ENCODE measurements around the gene AVPR2.

The AVPR2 gene

GRCh38 chrX:153920546-153920945, 16.1 kb downstream of the AVPR2 start:
- DNase-seq, result no peak

DNA sequence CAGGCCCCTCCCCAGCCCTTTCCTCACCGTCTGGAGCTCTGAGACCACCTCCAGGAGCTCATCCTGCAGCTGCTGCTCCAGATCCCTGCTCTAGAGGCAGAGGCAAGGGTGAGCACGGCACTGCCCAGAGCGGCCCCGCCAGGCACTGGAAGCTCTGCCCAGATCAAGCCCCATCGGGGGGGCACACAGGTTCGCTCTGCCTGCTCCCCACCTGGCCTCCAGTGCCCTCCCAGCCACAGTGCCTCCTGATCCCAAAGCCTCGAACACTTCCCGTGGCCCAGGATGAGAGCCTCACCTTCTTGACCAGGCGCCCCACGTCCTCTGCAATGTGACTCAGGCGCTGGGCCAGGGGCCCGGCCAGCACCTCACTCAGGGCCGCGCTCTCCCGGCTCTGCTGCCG, 16.6 kb downstream of the AVPR2 start:
- DNase-seq, result no peak

DNA sequence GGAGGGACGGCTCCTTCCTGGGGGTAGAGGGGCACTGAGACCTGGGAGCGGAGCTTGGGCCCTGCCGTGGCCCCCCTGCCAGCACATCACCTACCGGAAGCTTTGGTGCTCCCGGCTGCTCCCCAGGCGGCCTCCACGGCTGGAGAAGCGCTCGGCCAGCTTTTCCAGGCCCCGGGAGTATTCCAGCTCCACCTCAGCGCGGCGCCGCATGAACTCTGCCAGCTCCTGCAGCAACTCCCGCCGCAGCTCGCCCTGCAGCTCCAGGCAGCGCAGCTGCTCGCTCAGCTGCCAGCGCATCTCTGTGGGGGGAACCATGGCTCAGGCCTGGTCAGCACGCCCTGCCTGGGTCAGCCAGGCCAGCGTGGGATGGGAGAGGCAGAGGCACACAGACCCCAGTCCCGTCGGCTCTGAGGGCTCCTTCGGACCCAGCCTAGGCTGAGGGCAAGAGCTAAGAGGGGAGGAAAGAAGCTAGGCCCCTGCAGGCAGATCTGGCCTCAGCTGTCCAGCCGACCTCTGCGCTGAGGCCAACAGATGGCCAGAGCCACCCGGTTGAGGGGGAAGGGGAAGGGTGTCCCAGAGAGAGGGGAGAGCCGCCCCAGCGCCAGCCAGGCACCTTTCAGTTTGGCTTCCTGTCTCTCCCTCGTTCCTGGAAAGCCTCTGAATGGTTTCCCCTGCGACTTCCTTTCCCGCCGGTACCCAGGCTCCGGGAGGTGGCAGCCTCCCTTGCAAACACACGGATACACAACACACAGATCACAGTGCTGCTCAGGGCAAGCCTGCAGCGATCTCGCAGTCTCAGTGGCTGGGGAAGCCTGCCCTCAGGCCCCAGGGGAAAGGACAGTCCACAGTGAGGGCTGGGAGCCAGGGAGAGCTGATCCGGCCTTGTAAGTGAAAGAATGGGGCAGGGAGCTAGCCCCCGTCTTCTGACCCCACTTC, 17.3 kb downstream of the AVPR2 start:
- no peak for DNase-seq

DNA sequence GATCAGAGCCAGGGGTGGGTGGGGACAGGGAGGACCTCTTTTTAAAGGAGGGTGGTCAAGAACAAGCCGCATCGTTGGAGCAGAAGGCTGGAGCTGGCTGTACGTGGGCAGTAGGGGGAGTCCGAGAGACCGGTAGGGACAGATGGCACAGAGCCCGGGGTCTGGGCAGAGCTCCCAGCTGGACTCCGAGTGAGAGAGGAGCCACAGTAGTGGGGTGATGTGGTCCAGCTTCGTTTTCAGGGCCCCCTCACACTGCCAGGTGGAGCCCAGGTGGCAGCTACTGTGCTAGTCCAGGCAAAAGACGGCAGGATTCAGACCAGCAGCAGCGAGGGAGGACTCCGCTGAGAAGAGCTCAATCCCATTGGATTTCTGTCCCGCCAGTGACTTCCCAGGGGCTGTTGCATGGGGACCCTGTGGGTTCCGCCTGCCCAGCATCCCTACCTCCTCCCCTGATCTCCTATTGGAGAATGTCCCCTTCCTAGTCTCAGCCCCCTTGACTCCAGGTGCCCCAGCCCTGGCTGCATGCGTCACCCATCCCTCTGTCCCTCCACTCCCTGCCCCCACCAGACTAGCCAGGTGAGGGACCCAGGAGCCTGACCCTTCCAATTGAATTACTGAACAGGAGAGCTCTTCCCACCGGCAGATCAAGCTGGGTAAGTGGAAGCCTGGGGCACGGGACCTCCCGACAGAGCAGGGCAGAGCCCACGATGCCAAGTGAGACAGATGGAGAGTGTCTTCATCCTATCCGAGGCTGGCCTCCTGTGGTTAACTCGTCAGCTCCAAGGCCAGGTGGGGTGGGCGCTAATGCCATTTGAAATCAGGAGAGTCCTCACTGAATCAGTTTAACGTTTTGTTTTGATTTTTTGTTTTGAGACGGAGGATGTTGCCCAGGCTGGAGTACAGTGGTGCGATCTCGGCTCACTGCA, 18.7 kb downstream of the AVPR2 start:
- DNase-seq, result peak; percentile 44

DNA sequence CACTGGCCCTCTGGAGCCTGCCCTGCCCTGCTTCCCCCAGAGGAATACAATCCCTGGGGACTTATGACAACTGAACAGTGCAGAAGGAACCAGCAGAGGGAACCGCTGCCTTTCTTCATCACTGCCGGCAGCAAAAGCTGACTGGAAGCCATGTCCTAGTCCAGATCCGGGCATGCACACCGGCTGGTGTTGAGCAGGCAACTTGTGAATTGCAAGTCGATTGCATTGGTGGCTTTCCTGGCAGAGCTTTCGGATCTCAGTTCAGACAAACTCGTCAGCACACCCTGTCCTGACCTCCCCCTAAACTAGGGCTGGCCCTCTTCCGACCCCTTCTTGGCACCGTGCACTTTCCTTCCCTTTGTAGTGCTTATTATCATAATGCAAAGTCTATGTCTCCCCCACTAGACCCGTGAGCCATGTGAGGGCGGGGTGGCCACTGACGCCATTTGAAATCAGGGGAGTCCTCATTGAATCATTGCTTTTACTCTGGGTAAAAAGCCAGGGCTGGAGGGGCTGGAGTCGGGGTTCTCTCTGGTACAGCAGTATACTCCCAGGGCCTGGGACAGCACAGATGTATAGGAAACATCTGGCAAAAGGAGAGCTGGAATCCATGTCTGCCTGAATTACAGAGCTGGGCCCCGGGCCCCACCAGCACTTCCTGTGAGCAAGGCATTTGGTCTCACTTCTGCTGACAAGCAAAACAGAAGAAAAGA, 19.8 kb downstream of the AVPR2 start:
- peak; percentile 45 for DNase-seq

GRCh38 chrX:153925387-153925738, 20.9 kb downstream of the AVPR2 start:
- no peak for DNase-seq

DNA sequence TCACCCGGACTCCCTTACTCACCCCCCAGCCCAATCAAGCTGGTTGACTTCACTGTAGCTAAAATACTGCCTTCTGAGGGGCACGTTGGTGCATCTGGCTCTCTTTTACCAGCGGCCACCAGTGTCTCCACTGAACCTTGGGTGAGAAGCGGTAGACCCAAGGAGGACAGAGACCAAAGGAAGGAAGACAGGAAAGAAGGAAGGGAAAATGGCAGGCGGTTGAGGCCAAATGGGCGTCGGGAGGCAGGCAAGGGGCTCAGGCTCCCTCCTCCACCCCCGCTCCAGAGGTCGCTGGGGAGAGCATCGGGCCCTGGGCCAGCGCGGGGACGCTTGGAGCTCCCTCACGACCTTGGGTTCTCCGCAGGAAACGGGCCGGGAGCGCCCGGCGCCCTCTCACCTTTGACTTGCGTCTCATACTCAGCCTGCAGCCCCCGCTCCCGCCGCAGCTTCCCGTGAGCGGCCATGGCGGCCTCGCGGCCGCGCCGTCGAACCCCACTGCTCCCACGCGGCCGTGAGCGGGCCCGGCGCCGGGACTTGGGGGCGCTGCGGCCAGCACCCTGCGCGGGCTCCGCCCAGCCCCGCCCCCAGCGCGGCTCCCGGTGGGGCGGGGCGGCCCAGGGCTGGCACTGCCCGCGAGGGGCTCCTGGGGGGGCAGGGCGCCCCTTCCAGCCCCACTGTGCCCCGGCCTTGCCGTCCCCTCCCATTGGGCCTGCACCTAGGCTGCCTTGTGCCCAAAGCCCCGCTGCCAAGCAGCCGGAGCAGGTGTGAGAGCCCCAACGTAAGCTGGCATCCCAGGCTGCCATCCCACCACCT, 21.5 kb downstream of the AVPR2 start, which contains the start of gene ARHGAP4:
ARHGAP4 (minus strand) TSS at position 526 of the 813 bp plus-strand sequence; CDS start at position 464, 62 bp downstream.
- DNase-seq, result no peak

GRCh38 chrX:153926552-153926857, 22.0 kb downstream of the AVPR2 start:
- DNase-seq, result no peak

DNA sequence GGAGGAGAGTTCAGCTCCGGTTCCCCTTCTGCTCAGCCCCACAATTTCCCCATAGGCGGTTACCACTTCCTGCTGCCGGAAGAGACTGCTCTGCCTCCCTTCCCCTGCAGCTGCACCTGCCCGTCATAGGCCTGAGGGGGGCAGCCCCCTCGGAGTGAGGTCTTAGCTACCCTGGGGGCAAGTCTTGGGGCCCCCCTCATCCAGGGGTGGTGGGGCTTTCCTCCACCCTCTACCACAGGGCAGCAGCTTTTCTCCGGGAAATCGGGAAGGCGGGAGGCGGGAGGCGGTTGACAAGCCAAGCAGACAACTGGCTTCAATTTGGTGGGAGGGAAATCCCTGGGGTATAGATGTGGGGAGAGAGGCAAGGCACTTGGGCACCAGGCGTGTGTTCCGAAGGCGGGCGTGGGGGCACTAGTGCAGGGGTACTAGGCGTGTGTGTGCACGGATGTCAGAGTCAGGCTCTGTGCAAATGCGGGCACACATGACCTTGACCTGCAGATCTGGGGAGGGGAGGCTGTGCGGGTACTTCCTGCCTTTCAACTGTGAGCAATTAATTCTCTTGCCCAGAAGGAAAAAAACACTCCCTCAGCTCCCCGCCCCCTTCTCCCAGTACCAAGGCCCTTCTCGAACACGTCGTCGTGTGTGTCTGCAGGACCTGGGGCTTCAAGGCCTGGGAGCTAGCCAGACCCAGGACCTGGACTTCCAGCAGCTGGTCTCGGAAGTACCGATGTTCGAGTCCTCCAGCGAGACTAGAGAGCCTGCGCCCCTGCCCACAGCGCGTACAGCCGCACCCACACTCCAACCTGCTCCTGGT, 22.6 kb downstream of the AVPR2 start:
- DNase-seq, result no peak

DNA sequence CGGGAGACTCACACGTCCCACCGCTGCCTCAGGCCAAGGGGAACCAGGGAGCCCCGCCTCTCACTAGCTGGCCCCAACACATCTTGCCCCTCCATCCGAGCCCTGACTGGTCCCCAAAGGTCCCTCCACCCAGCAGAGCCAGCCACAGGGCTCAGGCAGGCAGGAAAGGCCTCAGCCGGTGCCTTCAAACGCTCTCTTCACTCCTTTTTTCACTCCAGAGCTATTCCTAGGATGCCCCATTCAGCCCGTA, 23.1 kb downstream of the AVPR2 start:
- DNase-seq, result no peak

- DNase-seq, result peak; percentile 97
Measured at GRCh38 chrX:153927922-153928760, 23.7 kb downstream of the AVPR2 start.

GRCh38 chrX:153928846-153929245, 24.4 kb downstream of the AVPR2 start:
- no peak for DNase-seq

DNA sequence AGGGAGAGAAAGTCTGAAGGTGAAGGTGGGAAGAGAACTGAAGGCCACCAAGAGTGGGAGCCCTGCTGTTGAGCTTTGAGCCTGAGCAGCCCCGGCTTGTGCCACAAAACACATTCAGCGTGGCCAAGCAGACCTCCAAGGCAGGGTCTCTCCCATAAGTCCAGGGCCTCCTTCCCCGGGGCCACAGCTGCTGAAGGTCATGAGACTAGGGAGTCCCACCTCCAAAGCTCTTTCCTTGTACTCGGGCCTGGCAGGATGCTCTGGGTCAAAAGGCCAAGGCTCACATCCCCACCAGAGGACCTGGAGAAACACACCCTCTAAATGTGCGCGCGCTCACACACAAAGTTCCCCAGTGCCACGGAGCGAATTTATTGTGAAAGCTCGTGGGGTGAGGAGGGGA, 25.1 kb downstream of the AVPR2 start:
- no peak for DNase-seq

GRCh38 chrX:153930011-153930910, 25.8 kb downstream of the AVPR2 start:
- no peak for DNase-seq

GRCh38 chrX:153931151-153931550, 26.7 kb downstream of the AVPR2 start:
- DNase-seq, result no peak

DNA sequence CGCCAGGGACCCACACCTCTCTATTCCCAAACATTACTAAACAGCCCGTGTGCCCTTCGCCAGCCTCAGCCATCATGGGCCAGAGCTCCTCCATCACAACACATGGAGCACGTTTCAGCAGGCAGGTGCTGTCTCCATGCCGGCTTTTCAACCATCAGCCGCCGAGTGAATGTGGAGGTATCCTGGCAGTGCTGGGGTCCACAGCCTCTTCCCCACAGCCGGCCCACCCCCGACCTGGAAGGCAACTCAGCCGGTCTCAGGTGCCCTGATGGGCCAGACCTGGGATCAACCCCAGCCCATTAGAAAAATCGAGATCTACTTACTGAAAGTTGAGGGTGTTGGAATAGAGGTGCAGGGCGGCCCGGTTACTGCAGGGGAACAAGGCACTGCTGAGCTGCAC, 27.3 kb downstream of the AVPR2 start:
- no peak for DNase-seq

DNA sequence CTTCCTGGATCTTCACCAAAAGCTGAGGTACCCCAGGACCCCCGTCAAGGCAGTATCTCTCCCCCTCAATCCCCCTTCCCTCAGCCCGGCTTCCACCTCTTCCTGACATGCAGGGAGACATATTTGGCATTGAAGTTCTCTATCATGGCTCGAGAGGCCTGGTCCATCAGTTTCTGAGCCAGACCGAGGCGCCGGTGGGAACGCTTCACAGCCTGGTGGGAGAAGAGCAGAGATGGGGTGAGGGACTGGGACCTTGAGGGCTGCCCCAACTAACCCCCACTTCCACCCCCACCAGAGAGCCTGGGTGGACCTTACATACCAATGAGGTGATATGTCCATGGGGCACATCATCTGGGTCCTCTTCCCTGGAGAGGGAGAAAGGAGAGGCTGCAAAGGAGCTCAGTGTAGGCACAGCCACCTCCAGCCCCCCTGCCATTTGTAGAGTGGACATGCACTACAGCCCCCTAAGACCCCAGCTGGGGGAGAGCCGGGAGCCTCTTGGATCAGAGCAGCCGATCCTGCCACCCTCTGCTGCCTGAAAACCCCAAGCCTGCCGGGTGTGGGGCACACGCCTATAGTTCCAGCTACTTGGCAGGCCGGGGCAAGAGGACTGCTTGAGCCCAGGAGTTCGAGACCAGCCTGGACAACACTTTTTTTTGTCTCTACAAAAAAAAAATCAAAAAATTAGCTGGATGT, 27.9 kb downstream of the AVPR2 start:
- DNase-seq, result no peak

GRCh38 chrX:153933748-153934147, 29.3 kb downstream of the AVPR2 start:
- DNase-seq, result peak; percentile 36

DNA sequence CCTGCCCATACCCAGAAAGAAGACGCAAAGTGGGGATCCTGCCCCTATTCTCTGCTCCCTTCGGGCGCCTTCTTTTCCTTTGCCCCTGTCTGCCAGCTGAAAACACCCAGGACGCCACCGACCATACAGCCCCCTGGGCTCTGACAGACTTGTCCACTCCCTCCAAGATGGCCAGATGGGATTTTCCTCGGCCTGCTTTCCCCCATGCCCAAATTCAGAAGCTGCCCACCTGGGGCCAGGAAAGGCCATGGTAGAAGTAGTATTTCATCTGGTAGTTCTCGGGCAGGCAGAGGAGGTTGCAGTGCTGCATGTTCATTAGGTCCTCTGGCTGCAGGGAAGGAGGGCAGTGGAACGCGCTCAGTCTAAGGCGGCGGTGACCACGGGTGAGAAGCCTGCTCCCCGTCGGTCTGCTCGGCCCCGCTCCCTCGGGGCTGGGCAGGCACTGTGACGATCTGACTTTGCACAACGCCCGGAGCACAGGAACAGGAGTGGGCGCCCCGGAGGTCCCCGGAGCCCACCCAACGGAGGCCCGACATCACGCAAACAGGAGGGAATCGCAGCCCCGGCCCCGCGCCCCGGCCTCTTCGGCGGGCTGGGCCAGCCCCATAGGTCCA, 29.8 kb downstream of the AVPR2 start:
- DNase-seq, result no peak
